AG20443 (cell line): Measurements from ENCODE around the gene TMEM26.
"Not testable (repeated sequence)": the region's sequence is repeated elsewhere in the genome, so short reads cannot be mapped to it uniquely, and the experiment has no call there.

Source experiments
- DNase-seq: peaks from one replicate; pipeline ENCODE4 v3.0.0; 2012; ENCODE audit warnings: low spot score, mixed read lengths

Gene TMEM26

DNA sequence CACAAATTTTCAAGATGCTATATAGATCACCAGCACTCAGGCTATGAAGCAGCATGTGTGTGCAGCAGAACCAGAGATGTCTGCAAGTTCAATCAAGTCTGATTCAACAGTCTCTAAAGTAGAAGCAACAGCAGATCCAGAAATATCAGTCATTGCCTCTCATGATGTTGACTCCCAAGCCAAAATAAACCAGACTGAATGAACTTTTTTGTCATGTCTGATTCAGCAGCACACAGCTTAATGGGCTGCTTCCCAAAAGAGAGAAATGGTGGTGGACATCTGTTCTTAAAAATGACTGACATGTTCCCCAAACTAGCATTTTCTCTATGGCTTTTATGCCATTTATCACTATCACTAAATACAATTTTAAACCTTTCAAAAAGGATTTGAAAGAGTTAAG lies 53.8 kb downstream of the TMEM26 start:
- peak; percentile 17 for DNase-seq

DNA sequence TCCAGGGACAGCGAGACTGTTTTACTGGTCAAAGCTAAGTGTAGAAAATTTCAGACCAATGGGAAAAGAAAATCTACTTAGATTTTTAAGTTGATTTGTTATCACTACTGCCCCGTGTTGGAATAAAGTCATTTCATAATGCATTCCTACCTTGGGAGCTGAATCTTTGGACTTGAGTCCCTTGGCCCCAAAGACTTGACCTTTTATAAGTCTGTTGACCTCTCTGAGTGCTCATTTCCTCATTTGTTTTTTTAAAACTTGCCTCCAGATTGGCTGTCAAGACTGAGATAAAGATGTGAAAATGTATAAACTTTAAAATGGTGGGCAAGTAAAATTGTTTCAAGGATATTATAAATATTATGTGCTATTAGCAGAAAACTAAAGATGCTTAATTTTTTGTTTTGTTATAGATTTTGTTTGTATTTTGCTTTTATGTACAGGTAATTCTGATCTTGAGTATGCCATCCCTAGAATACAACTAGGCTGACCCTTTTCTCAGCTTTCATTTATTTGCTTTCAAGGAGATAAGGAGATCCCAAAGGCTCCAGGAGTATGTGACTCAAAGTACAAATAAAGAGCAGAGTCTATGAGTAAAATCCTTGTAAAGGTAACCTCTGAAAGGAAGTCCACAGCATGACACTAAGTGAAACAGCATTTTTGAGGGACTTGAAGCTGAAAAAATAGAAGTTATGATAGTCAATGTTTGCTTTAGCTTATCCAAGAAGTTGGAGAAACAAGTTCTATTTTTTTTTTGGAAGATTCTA lies 54.6 kb downstream of the TMEM26 start:
- DNase-seq: no peak

DNA sequence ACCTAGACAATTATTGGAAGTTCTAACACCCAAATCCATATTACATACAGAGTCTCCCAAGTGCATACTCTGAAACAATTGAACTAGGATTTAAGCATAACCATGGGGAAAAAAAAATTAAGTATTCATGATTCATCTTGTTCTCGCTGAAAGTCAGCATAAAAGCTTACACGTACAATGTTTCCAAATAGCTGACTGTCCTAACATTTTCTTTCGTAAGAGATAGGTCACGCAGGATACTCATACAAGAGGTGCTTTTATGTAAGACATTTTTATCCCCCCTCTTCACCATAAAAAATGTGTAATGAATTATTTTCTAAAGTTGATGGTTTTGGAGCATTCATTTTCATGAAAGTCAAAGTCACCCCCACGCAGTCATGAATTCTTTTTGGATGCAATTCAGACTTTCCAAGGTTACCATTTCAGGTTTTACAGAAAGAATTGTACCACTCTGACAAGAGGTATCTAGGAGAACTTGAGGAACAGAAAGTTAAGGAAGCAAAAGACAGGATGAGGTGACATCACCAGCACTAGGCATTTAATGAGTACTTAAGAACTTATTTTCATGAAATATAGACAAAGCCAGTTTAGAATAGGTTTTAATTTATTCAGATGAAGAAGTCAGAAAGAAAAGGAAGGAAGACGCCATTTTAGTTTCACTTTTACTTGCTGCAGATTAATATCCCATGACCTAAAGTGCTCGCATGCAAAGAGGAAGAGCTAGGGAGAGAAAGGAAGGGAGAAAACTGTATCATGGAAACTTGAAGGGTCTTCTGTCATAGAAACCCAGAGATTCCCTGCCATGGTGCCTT lies 55.8 kb downstream of the TMEM26 start:
- peak; percentile 25 for DNase-seq

DNA sequence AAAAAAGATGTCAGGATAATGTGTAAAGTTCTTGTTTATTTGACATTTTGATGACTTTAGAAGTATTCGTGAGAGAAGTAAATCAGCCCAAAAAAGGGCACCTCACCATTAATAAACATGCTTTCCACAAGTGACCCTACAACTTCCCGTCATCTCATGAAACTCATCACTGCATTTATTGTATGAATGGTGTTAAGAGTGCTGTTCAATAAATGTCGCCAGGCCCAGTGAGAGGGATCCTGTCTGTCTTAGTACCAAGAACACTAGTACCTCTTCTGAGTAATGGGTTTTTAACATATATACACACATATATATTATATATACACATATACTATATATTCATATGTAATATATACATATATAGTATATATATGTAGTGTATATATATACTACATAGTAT lies 61.9 kb downstream of the TMEM26 start:
- DNase-seq: no peak

DNA sequence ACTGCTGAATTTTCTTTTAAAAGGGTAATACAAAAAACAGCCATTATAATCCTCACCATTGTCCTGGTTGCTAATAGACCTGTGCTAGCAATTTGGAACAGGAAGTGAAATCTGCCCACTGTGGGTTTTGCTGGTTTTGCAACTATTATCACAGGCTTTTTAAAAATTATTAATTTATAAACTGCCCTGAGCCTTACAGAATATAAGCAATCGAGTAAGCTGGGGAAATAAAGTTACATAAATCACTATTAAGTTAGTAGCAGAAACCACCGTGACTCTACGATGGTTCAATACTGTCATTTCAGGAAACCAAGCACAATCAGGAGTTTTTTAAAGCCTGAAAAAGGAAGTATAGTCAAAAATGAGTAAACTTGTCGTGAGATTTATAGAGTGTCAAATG lies 62.3 kb downstream of the TMEM26 start:
- no peak for DNase-seq

DNA sequence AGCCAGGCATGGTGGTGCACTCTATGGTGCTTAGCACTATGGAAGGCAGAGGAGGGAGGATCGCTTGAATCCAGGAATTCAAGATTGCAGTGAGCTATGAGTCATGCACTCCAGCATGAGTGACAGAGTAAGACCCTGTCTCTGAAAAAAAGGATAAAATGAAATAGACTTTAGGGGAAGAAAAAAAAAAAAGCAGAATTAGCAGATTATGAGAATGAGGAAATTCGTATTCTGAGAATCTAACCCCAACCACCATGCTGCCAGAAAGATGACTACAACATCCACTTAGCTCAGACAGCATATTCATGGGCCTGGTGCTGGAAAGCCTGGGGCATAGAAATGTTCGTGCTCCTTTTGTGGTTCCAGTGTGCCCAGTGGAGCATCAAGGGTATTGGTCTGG lies 63.3 kb downstream of the TMEM26 start:
- no peak for DNase-seq

DNA sequence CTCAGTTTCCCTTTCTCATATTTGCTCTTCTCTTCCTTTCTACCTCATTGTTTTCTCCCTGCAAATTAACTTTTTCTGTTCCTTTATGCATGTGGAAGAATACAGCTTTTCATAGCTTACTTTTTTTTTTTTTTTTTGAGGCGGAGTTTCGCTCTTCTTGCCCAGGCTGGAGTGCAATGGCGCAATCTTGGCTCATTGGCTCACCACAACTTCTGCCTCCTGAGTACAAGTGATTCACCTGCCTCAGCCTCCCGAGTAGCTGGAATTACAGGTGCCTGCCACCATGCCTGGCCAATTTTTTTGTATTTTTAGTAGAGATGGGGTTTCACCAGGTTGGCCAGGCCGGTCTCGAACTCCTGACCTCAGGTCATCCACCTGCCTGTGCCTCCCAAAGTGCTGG lies 64.2 kb downstream of the TMEM26 start:
- not testable (repeated sequence) for DNase-seq

DNA sequence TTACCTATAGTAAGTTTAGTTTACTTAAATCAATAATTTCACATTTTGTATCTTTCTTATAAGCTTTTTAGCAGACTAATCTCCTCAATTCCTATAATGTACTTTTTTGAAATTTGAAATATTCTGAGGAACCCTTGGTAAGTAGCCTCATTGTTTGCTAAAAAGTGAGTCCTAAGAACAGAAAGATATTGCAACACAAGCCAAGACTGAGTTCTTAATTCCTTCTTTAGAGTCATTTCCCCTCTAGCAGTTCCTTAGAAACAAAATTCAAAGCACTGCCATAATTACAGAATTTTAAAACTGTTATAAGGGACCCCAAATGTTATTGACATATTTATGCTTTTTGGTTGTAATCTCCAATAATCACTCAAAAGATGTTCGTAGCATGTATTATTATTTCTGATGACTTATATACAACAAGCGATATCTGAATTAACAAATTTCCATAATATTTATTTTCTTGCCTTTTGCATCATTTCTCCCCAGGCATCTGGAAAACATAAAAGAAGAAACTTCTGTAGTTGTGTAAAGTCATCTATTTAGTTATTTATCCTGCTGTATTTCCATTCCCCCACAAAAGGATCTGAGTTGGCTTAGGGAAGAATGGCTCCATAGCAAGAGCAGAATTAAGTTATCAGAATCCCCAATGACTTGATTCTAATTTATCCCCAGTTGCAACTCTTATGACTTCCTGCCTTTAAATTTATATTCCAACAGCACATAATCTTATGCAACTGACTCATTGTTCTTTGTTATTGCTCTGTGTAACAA lies 67.8 kb downstream of the TMEM26 start:
- DNase-seq: no peak

DNA sequence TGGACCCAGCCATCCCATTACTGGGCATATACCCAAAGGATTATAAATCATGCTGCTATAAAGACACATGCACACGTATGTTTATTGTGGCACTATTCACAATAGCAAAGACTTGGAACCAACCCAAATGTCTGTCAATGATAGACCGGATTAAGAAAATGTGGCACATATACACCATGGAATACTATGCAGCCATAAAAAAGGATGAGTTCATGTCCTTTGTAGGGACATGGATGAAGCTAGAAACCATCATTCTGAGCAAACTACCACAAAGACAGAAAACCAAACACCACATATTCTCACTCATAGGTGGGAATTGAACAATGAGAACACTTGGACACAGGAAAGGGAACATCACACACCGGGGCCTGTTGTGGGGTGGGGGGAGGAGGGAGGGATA lies 72.0 kb downstream of the TMEM26 start:
- not testable (repeated sequence) for DNase-seq

DNA sequence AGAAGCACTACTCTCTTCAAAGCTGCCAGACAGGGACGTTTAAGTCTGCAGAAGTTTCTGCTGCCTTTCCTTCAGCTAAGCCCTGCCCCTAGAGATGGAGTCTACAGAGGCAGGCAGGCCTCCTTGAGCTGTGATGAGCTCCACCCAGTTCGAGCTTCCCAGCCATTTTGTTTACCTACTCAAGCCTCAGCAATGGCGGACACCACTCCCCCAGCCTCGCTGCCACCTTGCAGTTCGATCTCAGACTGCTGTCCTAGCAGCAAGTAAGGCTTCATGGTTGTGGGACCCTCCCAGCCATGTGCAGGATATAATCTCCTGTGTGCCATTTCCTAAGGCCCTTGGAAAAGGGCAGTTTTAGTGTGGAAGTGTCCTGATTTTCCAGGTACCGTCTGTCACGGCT lies 74.3 kb downstream of the TMEM26 start:
- DNase-seq: no peak

DNA sequence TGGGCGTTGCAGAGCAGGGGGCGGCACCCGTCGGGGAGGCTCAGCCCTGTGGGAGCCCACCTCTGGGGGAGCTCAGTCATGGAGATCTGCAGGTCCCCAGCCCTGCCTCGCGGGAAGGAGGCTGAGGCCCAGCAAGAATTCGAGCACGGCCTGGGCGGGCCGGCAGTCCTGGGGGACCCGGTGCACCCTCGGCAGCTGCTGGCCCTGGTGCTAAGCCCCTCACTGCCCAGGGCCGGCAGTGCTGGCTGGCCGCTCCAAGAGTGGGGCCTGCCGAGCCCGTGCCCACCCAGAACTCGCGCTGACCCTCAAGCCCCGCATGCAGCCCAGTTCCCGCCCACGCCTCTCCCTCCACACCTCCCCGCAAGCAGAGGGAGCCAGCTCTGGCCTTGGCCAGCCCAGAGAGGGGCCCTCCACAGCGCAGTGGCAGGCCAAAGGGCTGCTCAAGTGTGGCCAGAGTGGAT lies 76.2 kb downstream of the TMEM26 start:
- no peak for DNase-seq

DNA sequence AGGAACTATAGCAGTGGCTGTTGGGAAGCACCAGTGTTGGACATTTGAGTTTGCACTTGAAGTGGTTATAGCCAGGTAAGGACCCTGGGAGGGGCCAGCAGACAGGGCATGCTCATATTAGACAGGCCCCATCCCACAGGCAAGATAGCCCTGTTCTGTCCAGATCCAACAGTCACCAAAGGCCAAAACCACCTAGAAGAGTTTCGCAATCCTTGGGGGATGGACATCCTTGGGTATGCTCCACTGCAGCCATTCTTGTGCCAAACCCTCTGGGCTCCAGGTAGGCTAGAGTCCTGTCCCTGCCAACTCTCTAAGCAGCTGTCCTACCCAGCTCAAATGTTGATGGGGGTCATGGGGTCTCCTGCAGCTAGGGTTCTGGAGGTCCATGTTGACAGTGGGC lies 76.8 kb downstream of the TMEM26 start:
- no peak for DNase-seq

DNA sequence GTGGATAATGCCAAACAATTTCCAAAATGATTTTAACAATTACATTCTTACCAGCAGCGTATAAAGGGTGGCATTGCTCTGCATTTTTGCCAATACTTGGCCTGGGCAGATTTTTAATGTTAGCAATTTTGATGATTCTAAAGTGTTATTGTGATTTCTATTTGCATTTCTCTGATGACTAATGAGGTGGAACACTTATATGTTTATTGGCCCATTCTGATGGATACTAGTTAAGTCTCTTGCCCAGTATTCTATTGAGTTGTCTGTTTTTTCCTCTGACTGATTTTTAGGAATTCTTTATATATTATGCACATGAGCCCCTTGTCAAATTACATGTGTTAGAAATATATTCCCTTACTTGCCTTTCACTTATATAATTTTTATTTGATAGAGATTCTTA lies 86.8 kb downstream of the TMEM26 start:
- DNase-seq: no peak

DNA sequence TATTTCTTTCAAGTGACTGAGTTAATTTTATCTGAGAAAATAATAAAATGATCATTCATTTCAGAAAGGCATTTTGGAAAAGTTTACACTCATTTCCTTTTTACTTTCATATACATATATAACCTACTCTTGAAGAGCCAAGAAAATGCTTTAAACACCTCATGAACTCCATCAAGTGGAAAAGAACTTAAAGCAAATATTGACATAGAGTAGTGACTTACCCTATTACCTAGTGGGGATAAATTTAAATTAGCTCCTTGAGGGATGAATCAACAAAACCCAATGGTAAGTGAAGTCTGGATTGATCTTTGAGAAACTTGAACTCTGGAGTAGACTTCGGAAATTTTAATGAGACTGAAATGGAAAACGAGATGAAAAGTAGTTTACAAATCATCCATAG lies 88.6 kb downstream of the TMEM26 start:
- DNase-seq: no peak

DNA sequence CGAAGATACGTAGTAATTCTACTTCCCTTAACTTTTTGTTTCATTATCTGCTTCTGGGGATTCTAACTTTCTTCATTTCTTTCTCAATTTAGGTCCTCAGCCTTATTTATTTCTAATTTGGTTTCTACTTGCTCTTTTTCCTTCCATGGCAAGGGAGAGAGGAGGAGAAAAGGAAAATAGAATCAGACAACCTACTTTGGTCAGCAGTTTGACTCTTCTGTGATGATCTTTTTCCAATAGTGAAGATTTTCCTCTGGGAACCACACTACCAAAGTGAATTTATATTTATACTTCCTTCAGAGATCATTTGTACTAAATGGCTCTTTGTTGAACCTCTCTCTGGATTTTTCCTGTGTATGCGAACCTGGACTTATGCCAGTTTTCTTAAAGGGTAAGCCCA lies 90.2 kb downstream of the TMEM26 start:
- DNase-seq: no peak

DNA sequence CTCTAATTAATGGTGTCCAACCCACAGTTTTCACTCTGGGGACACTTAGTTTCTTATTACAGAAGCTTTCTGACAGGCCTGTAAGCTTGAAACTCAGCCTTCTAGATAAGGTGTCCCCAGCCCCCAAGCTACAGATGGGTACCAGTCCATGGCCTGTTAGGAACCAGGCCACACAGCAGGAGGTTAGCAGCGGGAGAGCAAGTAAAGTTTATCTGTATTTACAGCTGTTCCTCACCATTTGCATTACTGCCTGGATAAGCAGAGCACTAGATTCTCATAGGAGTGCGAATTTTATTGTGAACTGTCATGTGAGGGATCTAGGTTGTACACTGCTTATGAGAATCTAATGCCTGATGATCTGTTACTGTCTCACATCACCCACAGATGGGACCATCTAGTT lies 93.7 kb downstream of the TMEM26 start:
- DNase-seq: no peak

DNA sequence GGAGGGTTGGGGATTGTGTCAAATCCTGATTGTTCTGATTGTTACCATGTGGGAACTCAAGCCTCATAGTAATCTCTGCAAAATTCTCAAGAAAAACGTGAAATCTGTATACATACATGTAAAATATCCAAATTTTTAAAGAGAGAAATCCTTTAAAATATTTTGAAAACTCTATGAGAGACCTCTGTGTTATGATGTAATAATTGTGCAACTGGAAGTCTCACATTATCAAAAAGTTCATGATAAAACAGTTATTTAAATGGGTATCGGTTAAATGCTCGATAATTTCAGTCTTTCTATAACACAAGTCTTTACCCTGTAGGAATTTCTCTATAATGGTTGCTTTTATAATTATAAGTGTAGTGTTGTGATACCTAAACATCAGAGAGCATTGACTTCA lies 95.5 kb downstream of the TMEM26 start:
- DNase-seq: no peak
